Left renal pelvis (tissue), 4 donors: Measurements from ENCODE around the gene EXOC3L1. TPM values are rescaled to one million over a fixed set of nuclear protein-coding genes. Genes with fewer than 3 reads are reported as not detected.

Experiments used
- DNase-seq, 4 donors: peaks; one replicate each; pipeline ENCODE4 v3.0.0-alpha.2; 2013; ENCODE audit warnings: low read depth in 4 of 4, low spot score in 3 of 4
- polyA plus RNA-seq, 4 donors: library from polyadenylated mRNA; unstranded; fragments of 120-200 nt; gene quantifications; one replicate each; pipeline ENCODE4 v1.2.1, GENCODE V29; 2013; ENCODE audit not compliant: insufficient read length in 4 of 4

The EXOC3L1 gene
- polyA plus RNA-seq, 4 donors: 2.3 to 7.7 (median 4.3) TPM

DNA sequence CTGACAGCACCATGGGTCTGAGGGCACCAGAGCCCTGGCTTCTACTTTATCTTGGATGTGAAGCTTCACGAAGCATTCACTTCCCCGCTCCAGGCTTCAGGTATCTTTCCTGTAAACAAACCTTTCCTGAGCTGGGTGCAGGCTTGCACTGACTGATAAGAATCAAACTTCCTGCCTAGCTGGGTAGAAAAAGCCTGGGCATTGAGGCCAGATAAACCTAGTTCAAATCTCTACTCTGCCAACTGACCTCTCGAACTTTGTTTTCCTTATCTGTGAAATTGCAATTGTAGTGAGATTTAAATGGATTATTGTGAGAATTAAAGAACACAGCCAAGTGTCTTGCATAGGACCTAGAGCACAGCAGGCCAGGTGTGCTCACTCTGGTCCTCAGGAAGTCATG is 34.1 kb upstream of the EXOC3L1 start:
- DNase-seq: no peak

- DNase-seq: no peak
Measured at GRCh38 chr16:67216612-67217490, 26.9 kb upstream of the EXOC3L1 start.

- no peak for DNase-seq
Measured at GRCh38 chr16:67215706-67216105, 25.8 kb upstream of the EXOC3L1 start.

- no peak for DNase-seq
Measured at GRCh38 chr16:67213197-67214019, 23.5 kb upstream of the EXOC3L1 start.

DNA sequence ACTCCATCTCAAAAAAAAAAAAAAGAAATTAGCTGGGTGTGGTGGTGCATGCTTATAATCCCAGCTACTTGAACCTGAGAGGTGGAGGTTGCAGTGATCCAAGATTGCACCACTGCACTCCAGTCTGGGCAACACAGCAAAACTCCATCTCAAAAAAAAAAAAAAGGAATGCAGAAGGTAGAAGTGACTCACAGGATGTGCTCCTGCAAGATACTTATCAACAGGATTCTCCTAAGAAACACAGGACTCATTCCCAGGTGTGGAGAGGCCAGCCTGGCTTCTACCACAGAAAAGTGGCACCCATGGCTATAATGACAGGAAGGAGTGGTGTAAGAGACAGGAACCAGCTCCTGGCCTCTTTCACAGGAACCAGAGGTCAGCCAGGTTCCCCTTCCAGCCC is 22.8 kb upstream of the EXOC3L1 start:
- DNase-seq: no peak

GRCh38 chr16:67211674-67212073 is 21.7 kb upstream of the EXOC3L1 start:
- no peak for DNase-seq

DNA sequence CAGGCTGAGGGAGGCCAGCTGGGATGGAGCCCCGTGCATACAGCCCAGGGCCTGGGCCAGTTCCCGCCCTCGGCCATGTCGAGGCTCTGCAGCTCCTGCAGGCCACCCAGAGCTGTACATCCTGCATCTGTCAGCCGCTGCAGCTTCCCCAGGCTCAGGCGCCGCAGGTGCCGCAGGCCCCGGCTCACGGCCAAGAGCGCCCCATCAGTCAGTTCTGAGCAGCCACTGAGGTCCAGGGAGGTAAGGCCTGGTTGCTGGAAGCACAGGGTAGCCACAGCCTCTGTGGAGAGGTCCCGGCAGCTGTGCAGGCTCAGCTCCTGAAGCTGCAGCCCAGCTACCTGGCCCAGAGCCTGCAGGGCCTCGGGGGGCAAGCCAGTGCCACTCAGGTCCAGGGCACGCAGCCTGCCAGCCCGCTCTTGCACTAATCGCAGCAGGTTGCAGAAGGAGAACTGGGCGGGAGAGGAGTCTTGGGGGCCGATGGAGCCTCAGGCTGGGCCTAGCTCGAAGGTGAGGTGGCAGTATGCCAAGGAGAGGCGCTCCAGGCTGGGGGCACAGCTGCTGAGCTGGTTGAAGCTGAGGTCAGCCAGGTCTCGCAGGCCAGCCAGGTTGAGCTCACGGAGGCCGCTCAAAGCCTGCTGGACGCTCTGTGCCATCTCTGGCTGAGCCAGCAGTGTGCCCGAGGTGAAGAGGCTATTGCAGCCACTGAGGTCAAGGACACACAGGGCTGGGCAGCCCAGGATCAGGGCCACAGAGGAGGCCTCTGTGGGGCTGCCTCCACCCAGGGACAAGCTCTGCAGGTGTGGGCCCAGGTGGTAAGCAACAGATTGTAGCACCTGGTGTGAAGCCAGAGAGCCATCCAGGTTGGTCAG is 20.4 kb upstream of the EXOC3L1 start:
- no peak for DNase-seq

DNA sequence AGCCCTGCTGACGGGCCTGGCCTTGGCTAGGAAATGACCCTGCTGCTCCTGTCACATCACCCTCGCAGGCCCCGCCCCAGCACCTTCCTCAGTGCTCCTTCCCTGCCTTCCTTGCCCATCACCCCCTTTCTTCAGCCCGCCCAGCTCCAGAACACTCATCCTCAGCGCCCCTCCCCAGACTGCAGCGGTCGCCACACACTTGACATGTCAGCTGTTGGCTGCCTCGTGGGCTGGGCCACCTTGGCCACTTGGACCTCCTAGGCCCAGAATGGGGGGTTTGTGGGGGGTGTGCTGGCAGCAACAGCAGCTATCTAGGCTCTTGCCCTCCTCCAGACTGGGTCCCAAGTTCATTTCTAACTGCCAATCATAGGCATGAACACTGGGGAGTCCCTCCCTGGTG is 19.6 kb upstream of the EXOC3L1 start:
- no peak for DNase-seq

DNA sequence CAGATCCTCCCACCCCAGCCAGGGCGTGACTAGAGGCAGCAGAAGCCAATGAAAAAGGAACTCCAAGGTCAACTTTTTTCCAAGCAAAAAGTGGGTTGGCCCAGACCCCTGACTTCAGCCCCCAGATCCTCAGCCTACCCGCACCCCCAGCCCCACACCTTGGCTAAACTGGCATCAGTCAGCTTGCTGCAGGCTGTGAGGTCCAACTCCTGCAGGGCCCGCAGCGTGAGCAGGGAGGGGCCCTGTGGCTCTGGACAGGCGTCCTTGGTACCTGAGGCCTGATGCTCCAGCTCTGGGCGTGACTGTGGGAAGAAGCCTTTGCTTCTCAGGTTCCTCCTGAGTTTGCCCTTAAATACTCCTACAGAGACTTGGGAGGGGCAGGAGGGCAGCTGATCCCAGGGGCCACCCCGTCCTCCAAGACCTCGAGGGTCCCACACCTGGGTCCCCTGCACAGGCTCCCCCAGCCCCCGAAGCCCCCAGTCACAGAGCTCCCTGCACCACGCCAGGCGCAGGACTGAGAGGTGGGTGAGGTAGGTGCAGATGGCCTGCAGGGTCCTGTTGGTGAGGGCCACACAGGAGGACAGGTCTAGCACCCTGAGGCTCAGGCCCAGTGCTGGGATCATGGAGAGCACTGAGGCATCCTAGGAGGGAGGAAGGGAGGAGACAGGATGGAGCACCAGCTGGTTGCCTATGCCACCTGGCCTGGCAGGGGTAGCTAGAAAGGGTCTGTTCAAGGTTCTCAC is 18.4 kb upstream of the EXOC3L1 start:
- DNase-seq: no peak

GRCh38 chr16:67207249-67208091 is 17.5 kb upstream of the EXOC3L1 start:
- DNase-seq: no peak

DNA sequence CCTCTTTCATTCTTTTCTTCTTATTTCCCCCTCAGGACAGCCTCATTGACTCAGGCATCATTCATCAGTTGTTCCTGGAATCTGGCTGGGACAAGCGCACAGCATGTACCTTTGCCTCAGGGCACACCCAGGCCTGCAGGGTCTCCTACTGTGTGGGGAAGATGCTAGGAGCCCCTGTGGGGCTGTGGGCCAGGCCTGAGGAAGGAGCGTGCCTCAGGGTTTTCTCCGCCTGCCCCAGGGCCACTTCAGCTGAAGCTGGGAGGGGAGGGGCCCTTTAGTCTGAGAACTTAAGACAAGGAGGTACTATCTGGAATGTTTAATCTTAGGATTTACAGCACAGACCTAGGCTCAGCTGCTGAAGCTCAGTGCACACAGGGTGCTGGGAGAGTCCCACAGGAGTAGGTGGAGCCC is 16.9 kb upstream of the EXOC3L1 start:
- no peak for DNase-seq

GRCh38 chr16:67206129-67206837 is 16.3 kb upstream of the EXOC3L1 start:
- DNase-seq: no peak

DNA sequence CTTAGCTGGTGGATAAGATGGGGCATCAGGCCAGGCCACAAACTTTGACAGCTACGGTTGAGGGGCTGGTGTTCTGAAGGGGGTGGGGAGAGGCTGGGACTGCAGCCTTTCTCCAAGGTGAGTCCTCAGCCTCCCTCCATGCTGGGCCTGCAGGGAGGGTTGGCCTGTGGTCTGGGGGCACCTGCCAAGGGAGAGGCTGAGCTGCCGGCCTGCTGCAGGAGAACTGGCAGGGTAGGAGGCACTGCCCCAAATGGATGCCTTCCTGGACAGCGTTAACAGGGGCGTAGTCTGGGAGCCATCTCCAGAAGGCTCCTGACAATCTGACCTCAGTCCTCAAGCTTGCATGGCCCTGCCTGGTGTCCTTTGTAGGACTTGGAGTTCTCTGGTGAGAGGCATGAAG is 14.1 kb upstream of the EXOC3L1 start:
- no peak for DNase-seq

- DNase-seq: no peak
Measured at GRCh38 chr16:67202956-67203493, 13.1 kb upstream of the EXOC3L1 start.

- DNase-seq: no peak
Measured at GRCh38 chr16:67202426-67202825, 12.5 kb upstream of the EXOC3L1 start.

DNA sequence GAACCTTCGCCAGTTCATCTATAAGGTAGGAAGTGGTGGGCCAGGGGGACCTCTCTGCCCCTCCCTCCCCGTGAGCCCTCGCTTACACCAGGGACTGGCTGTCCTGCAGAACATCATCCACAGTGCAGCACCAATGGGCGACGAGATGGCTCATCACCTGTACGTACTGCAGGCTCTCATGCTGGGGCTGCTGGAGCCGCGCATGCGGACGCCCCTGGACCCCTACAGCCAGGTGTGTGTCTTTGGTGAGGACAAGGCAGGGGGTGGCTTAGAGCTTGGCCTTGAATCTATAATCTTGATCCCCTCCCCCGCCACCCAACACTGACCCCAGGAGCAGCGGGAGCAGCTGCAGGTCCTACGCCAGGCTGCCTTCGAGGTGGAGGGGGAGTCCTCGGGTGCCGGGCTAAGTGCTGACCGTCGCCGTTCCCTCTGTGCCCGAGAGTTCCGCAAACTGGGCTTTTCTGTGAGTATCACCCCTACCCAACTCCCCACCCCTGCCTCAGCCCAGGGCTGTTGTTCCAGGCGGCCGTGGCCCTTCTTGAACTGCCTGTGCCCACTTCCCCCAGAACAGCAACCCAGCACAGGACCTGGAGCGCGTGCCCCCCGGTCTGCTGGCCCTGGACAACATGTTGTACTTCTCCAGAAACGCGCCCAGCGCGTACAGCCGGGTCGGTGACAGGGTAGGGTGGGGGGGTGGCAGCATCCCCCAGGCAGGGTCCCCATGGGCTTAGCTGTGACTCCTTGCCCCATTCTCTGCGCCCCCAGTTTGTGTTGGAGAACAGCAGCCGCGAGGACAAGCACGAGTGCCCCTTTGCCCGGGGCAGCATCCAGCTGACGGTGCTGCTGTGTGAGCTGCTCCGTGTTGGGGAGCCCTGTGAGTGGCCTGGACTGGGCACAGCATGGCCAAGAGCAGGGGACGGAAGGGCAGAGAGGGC is 11.7 kb upstream of the EXOC3L1 start:
- DNase-seq: no peak

GRCh38 chr16:67200491-67200890 is 10.6 kb upstream of the EXOC3L1 start:
- no peak for DNase-seq
